Dedifferentiated amniotic fluid mesenchymal stem cell (primary cell): ENCODE data around the gene CCBE1.
"Not testable (repeated sequence)": the region's sequence is repeated elsewhere in the genome, so short reads cannot be mapped to it uniquely, and the experiment has no call there.

ENCODE experiments used
- DNase-seq: peaks from one replicate; pipeline ENCODE4 v3.0.0-alpha.2; 2016; ENCODE audit errors: extremely low spot score

The CCBE1 gene

GRCh38 chr18:59684777-59685176 lies 12.4 kb downstream of the CCBE1 start:
- no peak for DNase-seq

- DNase-seq, result no peak
These were observed 15.7 kb downstream of the CCBE1 start for GRCh38 chr18:59681521-59682004.

- no peak for DNase-seq
These were observed 16.2 kb downstream of the CCBE1 start for GRCh38 chr18:59681051-59681450.

- DNase-seq, result no peak
These were observed 21.9 kb downstream of the CCBE1 start for GRCh38 chr18:59675346-59675745.

GRCh38 chr18:59674903-59675270 lies 22.3 kb downstream of the CCBE1 start:
- DNase-seq, result no peak

- DNase-seq, result no peak
These were observed 22.9 kb downstream of the CCBE1 start for GRCh38 chr18:59674186-59674902.

GRCh38 chr18:59672235-59672711 lies 24.9 kb downstream of the CCBE1 start:
- no peak for DNase-seq

GRCh38 chr18:59671551-59671950 lies 25.7 kb downstream of the CCBE1 start:
- DNase-seq, result no peak

GRCh38 chr18:59669872-59670657 lies 27.2 kb downstream of the CCBE1 start:
- peak; percentile 55 for DNase-seq

- no peak for DNase-seq
These were observed 29.7 kb downstream of the CCBE1 start for GRCh38 chr18:59667488-59667887.

- DNase-seq, result not testable (repeated sequence)
These were observed 31.2 kb downstream of the CCBE1 start for GRCh38 chr18:59666007-59666402.

- DNase-seq, result no peak
These were observed 31.9 kb downstream of the CCBE1 start for GRCh38 chr18:59665057-59666006.

- DNase-seq, result no peak
These were observed 32.9 kb downstream of the CCBE1 start for GRCh38 chr18:59664329-59664728.

- no peak for DNase-seq
These were observed 34.1 kb downstream of the CCBE1 start for GRCh38 chr18:59663096-59663495.

- DNase-seq, result peak; percentile 30
These were observed 35.1 kb downstream of the CCBE1 start for GRCh38 chr18:59661891-59662701.

- peak; percentile 88 for DNase-seq
These were observed 36.2 kb downstream of the CCBE1 start for GRCh38 chr18:59660786-59661743.

- no peak for DNase-seq
These were observed 36.9 kb downstream of the CCBE1 start for GRCh38 chr18:59660366-59660765.

- DNase-seq, result no peak
These were observed 37.6 kb downstream of the CCBE1 start for GRCh38 chr18:59659508-59660170.

GRCh38 chr18:59658941-59659340 lies 38.3 kb downstream of the CCBE1 start:
- no peak for DNase-seq
